Activated B cell treated with CpG ODN at 0.5 μM for 24 hours (primary cell): Measurements from ENCODE around the gene MEOX2. TPM values are rescaled to one million over a fixed set of nuclear protein-coding genes. Genes with fewer than 3 reads are reported as not detected.

Experiments
- ATAC-seq: fragments of 200-7000 bp; cut with Tn5 transposase; one replicate; pipeline ENCODE4 v1.10.0; 2021; ENCODE audit warnings: low read depth, mild to moderate bottlenecking, moderate library complexity
- CTCF ChIA-PET: fragments of 350-600 bp; sonication (Branson Sonifier 250); formaldehyde crosslinking; loops from one replicate; lab custom pipeline; 2021; ENCODE audit warnings: antibody characterized with exemption; lab: Charles Lee
- POLR2A ChIA-PET: fragments of 350-600 bp; sonication (Branson Sonifier 250); formaldehyde crosslinking; loops from one replicate; lab custom pipeline; 2021; ENCODE audit warnings: antibody characterized with exemption; lab: Charles Lee
- DNase-seq: peaks from one replicate; pipeline ENCODE4 v3.0.0; 2022
- H3K27ac Mint-ChIP-seq: one replicate; pipeline ENCODE4 v1.8.0; 2020; ENCODE audit warnings: mixed read lengths
- H3K27me3 Mint-ChIP-seq: one replicate; pipeline ENCODE4 v1.8.0; 2021; ENCODE audit warnings: mixed read lengths
- H3K36me3 Mint-ChIP-seq: one replicate; pipeline ENCODE4 v1.8.0; 2021; ENCODE audit warnings: low read depth, mixed read lengths
- H3K4me1 Mint-ChIP-seq: one replicate; pipeline ENCODE4 v1.8.0; 2021; ENCODE audit warnings: mixed read lengths
- H3K4me3 Mint-ChIP-seq: one replicate; pipeline ENCODE4 v1.8.0; 2020; ENCODE audit warnings: mild to moderate bottlenecking, mixed read lengths
- H3K9me3 Mint-ChIP-seq: one replicate; pipeline ENCODE4 v1.8.0; 2020; ENCODE audit warnings: mixed read lengths
- CTCF ChIP-seq: fragments of 200-600 bp; IDR thresholded peaks from one replicate; pipeline ENCODE4 v1.8.0; 2022; ENCODE audit warnings: antibody characterized with exemption, mild to moderate bottlenecking
- intact Hi-C: fragments of 100-400 bp; cut with micrococcal nuclease; formaldehyde crosslinking; loops from one replicate; pipeline ENCODE4 v1.15.1; 2024
- total RNA-seq: library from RNA; stranded (reverse); gene quantifications from 2 replicates; pipeline ENCODE4 v1.2.3, GENCODE V29; 2022

MEOX2 gene
- total RNA-seq, 1 donor from 2014 or later: not detected

- no peak for DNase-seq
- Mint-ChIP-seq H3K4me3 (no peak overlapping the region), H3K27ac (no peak overlapping the region), H3K36me3 (no peaks in the 10 kb centered on the region), H3K4me1 (no peaks in the 10 kb centered on the region), H3K27me3 (no peaks in the 10 kb centered on the region), H3K9me3 (peaks cover 2% of the 10 kb centered on the region)
- CTCF ChIA-PET: no interaction called here
- POLR2A ChIA-PET: no interaction called here
- intact Hi-C loops: no loop called here
- ATAC-seq: no peak
- TF ChIP-seq CTCF: no peak
Observed at GRCh38 chr7:15675379-15675778, 11.1 kb downstream of the MEOX2 start.

GRCh38 chr7:15674586-15674985 is 11.9 kb downstream of the MEOX2 start:
- no peak overlapping the region for H3K27ac Mint-ChIP-seq
- no peak overlapping the region for H3K4me3 Mint-ChIP-seq
- DNase-seq (no peak), ATAC-seq (no peak)
- no peak for TF ChIP-seq CTCF
- no peaks in the 10 kb centered on the region for H3K4me1 Mint-ChIP-seq
- no peaks in the 10 kb centered on the region for H3K36me3 Mint-ChIP-seq
- H3K27me3 Mint-ChIP-seq: no peaks in the 10 kb centered on the region
- ChIA-PET POLR2A (no interaction called here), CTCF (no interaction called here)
- intact Hi-C loops: no loop called here
- peaks cover 2% of the 10 kb centered on the region for H3K9me3 Mint-ChIP-seq

GRCh38 chr7:15669443-15670090 is 16.9 kb downstream of the MEOX2 start:
- Mint-ChIP-seq H3K4me1 (no peaks in the 10 kb centered on the region), H3K4me3 (no peak overlapping the region), H3K27ac (no peak overlapping the region), H3K36me3 (no peaks in the 10 kb centered on the region), H3K27me3 (no peaks in the 10 kb centered on the region), H3K9me3 (no peaks in the 10 kb centered on the region)
- ChIA-PET CTCF (no interaction called here), POLR2A (no interaction called here)
- no peak for TF ChIP-seq CTCF
- DNase-seq: no peak
- ATAC-seq: no peak
- intact Hi-C loops: no loop called here

GRCh38 chr7:15667991-15668390 is 18.5 kb downstream of the MEOX2 start:
- ATAC-seq (no peak), DNase-seq (no peak)
- no peaks in the 10 kb centered on the region for H3K4me1 Mint-ChIP-seq
- intact Hi-C loops: no loop called here
- H3K9me3 Mint-ChIP-seq: no peaks in the 10 kb centered on the region
- H3K36me3 Mint-ChIP-seq: no peaks in the 10 kb centered on the region
- H3K4me3 Mint-ChIP-seq: no peak overlapping the region
- ChIA-PET CTCF (no interaction called here), POLR2A (no interaction called here)
- no peak for TF ChIP-seq CTCF
- H3K27ac Mint-ChIP-seq: no peak overlapping the region
- no peaks in the 10 kb centered on the region for H3K27me3 Mint-ChIP-seq

GRCh38 chr7:15662451-15662850 is 24.0 kb downstream of the MEOX2 start:
- H3K36me3 Mint-ChIP-seq: no peaks in the 10 kb centered on the region
- DNase-seq (no peak), ATAC-seq (no peak)
- ChIA-PET CTCF (no interaction called here), POLR2A (no interaction called here)
- no peak overlapping the region for H3K27ac Mint-ChIP-seq
- TF ChIP-seq CTCF: no peak
- no peaks in the 10 kb centered on the region for H3K4me1 Mint-ChIP-seq
- no peaks in the 10 kb centered on the region for H3K27me3 Mint-ChIP-seq
- no peaks in the 10 kb centered on the region for H3K9me3 Mint-ChIP-seq
- no peak overlapping the region for H3K4me3 Mint-ChIP-seq
- intact Hi-C loops: no loop called here
